NCI-H1092 (cell line): ENCODE results near the gene ZNF277.

Experiments
- DNase-seq: peaks from one replicate; lab custom pipeline; 2025; lab: John Stamatoyannopoulos, UW

The ZNF277 gene

GRCh38 chr7:112254709-112255387 is 48.4 kb downstream of the ZNF277 start:
- no peak for DNase-seq

DNA sequence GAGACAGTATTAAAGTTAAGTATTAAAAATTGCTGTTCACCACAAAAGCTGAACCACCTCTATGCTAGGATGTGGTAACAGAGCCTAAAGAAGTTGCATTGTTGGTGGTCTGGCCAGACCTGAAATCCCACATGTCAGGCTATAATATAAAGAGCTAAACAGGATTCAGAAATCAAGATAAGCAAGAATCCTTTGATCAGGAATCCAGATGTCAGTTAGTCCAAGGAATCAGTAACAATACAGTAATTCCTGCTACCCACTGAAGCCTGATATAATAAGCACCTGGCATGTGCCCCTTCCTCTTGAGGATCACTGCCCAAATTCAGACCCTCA is 48.9 kb downstream of the ZNF277 start:
- DNase-seq: no peak

- DNase-seq: no peak
Measured at GRCh38 chr7:112257073-112257472, 50.6 kb downstream of the ZNF277 start.

DNA sequence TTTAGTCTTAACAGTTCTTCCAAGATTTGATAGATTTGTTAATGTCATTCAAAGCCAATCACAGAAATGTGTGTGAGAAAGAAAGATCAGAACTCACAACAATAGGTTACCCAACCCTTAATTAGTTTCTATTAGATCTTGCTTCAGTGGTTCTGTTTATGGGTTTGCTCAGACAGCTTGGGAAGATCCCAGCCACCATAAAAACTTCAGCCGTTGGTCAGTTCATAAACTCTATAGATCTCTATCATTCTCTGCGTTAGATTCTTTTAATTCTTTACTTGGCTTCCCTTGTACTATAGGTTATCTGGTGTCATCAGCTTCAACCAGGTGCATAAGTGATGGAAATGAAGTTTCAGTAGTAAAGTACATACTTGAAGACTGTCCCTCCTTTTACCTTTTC is 54.4 kb downstream of the ZNF277 start:
- DNase-seq: no peak

GRCh38 chr7:112262036-112262435 is 55.5 kb downstream of the ZNF277 start:
- DNase-seq: no peak

DNA sequence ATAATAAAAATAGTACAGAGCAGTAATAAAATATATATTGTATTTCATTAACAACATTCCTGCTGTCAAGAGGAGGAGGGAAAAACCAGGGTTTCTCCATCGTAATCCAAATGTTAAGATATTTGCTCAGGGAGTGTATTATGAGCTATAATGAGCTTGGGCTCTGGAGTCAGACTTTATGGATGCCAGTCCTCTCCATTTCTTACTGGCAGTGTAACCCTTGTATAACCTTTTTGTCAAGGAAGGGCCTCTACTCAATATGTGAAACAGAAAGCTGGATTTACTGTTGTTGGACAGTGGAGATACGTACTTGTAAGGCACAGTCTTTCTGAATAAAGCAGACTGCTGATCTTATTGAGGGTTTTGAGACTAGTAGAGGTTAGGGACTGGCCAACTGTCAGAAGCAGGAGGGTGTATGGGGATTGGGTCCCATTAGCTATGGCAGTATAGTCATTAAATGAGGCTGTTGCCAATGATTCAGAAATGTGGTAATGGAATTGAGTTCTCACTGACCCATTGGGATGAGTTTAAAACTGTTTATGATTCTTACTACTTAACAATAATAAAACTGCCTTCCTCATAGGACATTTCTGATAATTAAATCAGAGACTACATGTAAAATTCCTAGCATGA is 56.5 kb downstream of the ZNF277 start:
- DNase-seq: no peak

DNA sequence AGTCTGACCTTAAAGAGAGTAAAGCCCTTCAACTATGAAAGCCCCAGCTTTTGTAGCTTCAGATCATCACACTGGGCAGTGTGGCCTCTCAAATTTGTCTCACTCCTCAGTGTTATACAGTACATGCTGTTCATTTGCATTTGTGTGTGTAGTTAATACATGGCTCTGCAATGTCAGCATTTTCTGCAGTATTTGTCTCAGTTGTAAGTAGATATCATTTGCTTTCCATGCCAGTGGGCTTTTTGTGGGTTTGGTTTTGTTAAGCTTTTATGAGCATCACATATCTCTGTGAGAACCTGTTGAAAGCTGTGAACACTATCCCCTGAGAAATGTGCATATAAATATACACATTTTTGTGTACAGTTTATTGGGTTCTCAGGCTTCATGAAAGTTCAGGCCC is 57.0 kb downstream of the ZNF277 start:
- DNase-seq: no peak

- DNase-seq: no peak
Measured at GRCh38 chr7:112266141-112266540, 59.6 kb downstream of the ZNF277 start.

DNA sequence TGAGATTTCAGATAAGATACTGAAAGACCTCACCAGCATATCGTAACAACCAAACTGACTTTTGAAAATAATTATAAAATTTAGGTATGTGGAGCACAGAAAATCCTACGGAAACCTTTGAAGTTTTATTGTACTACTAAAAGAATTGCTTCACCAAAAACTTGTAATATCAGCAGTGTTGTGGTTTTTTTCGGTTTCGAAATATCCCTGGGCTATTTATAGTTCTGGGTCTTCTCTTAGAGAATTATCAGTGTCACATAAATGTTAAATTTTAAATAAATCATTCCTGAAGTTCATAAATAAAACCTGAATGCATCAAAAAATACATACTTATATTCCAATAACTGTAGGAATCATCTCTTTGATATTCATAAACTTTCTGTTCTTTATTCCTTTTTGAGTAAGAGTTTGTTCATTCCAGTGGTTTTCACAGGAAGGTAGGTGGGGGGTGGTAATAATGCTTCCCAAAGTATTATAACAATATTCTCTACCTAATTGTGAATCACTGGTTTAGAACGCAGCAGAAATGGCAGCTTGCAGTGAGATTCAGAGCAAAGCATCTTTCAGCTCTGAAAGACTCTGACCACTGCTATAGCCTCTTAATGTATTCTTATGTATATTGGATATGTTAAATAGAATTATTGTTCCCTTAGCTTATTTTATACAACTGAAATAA is 60.2 kb downstream of the ZNF277 start:
- no peak for DNase-seq

DNA sequence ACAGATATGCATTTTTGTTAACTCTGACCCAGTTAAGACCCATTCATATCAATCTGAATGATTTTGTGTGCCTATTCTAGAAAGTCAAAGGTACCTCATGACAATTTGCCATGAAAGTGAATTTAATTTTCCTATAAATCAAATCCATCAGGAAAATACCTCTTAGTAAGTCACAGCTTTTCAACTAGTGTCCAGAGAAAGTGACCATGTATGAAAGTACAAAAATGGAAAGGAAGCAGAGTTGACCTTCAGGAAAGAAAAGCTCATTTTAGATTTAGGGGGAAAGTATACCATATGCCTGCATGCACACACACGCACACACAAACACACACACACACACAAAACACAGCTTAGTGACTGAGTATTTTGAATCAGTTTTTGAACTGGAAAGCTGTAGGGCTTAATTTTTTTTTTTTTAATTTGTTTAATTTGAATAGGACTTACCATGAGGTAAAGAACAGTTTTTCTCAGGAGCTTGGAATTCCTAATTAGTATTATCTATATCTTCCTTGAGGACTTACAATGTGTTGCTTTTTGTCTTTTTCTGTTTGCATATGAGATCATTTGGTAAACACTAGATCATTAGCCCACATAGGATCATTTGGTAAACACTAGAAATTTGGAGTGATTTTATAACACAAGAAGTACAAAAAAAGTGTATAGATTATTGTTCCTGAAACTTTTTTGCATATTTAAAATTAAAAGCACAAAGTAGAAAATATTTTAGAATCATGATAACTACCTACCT is 61.6 kb downstream of the ZNF277 start:
- no peak for DNase-seq

DNA sequence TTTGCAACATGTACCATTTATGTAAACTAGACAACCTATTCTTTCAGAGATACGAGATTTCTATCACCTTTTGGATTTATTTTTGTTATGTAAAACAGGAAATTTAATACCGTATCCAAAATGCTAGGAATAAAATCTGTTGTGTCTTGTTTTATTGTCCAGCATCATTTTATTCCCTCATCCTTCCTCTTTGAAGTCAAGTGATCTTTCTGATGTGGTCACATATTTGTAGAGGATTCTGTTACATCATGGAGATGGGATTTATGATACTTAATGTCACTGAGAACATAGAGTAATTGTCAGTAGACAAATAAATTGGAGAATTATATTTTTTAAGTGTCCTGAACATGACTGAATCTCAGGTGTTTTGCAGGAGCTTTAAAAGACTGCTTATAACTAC is 64.7 kb downstream of the ZNF277 start:
- DNase-seq: peak; percentile 30

DNA sequence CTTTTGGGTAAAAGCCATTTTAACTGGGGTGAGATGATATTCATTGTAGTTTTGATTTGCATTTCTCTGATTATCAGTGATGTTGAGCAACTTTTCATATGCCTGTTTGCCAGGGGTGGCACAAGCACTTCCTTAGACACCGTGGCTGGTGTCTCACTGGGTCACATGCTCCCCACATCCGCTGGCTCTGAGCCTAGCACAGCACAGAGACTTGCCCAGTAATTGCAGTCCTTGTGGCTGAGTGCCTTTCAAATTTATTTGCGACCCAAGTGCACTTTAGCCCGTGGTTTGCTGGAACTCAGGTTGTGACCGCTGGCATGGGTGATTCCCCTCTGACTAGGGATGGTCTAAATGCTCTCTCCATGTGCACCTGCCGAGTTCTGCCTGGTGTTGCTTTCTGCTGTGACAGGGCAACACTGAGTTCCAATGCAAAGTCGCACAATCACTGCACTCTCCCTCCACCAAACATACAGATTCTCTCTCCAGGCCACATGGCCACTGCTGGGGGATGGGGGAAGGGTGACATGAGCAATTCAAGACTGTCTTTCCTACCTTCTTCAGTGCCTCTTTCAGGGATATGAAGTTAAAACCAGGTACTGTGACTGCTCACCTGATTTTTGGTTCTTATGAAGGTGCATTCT is 66.5 kb downstream of the ZNF277 start:
- DNase-seq: peak; percentile 54

DNA sequence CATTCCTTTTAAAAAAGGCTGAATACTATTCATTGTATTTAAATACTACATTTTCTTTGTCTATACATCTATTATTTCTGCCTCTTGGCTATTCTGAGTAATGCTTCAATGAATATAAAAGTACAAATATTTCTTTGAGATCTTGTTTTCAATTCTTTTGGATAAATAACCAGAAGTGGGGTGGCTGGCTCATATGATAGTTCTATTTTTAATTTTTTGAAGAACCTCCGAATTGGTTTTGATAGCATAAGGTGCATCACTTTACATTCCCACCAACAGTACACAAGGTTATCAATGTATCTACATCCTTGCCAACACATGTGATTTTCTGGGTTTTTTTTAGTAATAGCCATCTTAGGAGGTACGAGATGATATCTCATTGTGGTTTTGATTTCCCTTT is 72.5 kb downstream of the ZNF277 start:
- DNase-seq: no peak

DNA sequence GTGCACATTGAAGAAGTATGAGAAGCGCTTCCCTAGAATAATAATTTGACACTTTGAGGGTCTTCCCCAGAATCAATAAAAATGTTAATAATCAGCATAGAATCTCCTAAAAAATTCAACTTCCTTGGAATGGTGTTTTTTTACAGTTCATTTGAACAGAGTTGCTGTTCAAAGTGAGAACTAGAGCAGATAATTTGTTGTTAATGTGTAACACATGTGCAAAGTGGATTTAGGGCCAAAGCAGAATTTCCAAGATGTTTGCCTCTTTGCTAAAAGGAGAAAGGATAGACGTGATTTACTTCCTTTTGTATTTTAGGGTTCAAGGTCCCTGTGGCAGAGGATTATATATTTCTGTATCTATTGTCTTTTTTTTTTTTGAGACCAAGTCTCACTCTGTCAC is 73.8 kb downstream of the ZNF277 start:
- DNase-seq: no peak

- no peak for DNase-seq
Measured at GRCh38 chr7:112282476-112283188, 76.1 kb downstream of the ZNF277 start.

DNA sequence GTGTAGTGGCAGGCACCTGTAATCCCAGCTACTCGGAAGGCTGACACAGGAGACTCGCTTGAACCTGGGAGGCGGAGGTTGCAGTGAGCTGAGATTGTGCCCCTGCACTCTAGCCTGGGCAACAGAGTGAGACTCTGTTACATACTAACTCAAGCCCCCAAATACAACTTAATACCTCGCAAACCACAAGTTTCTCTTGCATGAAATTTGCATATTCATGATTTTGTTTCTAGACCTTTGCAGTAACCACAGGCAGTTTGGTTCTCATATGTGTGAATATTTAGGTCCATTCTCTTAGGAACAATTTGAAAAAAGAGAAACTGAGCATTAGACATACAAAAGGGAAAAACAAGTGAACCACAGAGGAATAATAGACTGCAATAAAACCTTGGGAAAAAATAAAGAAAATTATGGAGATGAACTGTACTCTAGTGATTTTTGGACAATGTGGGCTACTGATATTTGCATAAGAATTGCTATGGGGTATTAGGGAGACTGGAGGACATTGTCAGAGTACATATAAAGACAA is 77.0 kb downstream of the ZNF277 start:
- DNase-seq: no peak

GRCh38 chr7:112286250-112287086 is 80.0 kb downstream of the ZNF277 start:
- peak; percentile 95 for DNase-seq

- no peak for DNase-seq
Measured at GRCh38 chr7:112288301-112288700, 81.8 kb downstream of the ZNF277 start.

DNA sequence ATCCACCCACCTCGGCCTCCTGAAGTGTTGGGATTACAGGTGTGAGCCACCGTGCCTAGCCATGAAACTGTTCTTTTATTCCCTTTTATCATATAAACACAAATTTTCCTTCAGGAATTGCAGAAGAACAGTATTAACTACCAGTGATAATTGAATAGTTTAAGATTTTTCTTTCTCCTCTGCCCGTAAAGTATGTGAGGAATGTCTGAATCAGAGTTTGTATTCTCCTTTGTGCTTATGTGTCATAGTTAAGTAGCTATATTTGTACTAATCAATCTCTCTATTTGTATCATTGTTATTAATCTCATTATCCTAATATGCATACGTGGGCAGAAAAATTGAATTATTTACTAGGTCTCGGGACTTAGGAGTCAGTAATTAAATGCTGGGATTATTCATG is 83.6 kb downstream of the ZNF277 start:
- DNase-seq: no peak

DNA sequence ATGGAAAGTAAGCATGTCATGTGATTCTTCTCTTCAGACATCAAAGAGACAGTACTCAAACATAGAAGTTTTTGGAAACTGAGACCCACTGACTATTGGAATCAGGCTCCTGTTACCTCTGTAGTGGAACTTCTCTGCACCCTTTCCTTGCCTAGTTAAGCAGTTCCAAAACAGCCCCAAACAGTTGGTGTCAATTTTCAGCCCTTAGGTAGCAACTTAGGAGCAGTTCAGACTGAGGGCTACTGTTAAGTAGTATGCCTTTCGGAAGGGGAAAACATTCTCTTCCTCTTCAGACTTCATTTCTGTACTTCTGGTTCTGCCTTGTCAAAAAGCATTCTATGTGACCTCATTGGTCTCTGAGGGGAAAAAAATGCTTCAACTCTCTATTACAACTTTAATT is 85.7 kb downstream of the ZNF277 start:
- DNase-seq: no peak

DNA sequence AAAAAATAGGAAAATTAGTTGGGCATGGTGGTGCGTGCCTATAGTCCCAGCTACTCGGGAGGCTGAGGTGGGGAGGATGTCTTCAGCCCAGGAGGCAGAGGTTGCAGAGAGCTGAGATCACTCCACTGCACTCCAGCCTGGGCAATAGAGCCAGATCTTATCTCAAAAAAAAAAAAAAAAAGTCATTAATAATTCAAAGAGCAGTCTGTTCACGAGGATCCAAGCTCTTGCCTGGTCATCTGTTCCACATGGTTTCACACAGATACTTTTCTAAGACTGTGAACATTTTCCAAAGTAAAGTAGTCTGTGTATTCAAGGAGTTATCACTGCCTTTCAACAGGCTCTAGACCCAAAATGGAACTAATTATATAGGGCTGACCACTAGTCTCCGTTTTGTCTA is 86.9 kb downstream of the ZNF277 start:
- DNase-seq: no peak
